NB4 (cell line): ENCODE measurements around the gene HIVEP2.

Experiments used
- DNase-seq: peaks from one replicate; pipeline ENCODE4 v3.0.0; 2010; ENCODE audit warnings: low read depth
- H3K4me3 ChIP-seq: one replicate; pipeline ENCODE4 v1.5.1; 2011; ENCODE audit warnings: mild to moderate bottlenecking, low read depth, low read length, moderate library complexity
- MYC ChIP-seq: IDR thresholded peaks from 2 replicates; pipeline ENCODE4 v1.6.1; 2011; ENCODE audit warnings: low read depth, low read length
- POLR2A ChIP-seq: IDR thresholded peaks from 2 replicates; pipeline ENCODE4 v1.6.1; 2011; ENCODE audit warnings: mild to moderate bottlenecking; ENCODE audit not compliant: insufficient read length; ENCODE audit errors: extremely low read depth
- TF ChIP-seq, protein P1 (sequence below): IDR thresholded peaks from one replicate; pipeline ENCODE4 v1.5.1; 2012; ENCODE audit warnings: low read depth, low read length
- TF ChIP-seq, protein P2 (sequence below): IDR thresholded peaks from 2 replicates; pipeline ENCODE4 v1.6.1; 2011; ENCODE audit warnings: low read depth, low read length

HIVEP2 gene

DNA sequence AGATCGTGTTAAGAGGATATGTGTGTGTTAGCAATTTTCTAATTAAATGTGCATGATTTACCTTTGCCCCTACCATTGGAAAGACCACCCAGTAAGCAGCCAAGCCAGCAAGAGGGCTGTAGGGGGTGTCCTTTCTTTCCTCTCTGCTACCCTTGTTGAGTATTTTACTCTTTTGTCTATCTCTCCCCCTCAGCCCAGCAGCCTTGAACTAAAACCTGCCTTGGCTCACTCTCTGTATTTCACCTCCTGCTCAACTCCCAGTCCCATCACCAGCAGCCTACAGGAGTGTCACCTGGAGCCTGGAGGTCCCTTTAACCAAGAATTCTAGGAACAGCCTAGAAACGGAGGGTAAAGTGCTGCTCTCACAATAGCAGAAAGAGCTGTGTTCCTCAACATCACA is 81.0 kb downstream of the HIVEP2 start:
- no peak overlapping the region for H3K4me3 ChIP-seq
- DNase-seq = no peak
- no peak for TF ChIP-seq POLR2A
- TF ChIP-seq, protein P1, sequence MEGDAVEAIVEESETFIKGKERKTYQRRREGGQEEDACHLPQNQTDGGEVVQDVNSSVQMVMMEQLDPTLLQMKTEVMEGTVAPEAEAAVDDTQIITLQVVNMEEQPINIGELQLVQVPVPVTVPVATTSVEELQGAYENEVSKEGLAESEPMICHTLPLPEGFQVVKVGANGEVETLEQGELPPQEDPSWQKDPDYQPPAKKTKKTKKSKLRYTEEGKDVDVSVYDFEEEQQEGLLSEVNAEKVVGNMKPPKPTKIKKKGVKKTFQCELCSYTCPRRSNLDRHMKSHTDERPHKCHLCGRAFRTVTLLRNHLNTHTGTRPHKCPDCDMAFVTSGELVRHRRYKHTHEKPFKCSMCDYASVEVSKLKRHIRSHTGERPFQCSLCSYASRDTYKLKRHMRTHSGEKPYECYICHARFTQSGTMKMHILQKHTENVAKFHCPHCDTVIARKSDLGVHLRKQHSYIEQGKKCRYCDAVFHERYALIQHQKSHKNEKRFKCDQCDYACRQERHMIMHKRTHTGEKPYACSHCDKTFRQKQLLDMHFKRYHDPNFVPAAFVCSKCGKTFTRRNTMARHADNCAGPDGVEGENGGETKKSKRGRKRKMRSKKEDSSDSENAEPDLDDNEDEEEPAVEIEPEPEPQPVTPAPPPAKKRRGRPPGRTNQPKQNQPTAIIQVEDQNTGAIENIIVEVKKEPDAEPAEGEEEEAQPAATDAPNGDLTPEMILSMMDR = no peak
- no peak for TF ChIP-seq MYC
- TF ChIP-seq, protein P2, sequence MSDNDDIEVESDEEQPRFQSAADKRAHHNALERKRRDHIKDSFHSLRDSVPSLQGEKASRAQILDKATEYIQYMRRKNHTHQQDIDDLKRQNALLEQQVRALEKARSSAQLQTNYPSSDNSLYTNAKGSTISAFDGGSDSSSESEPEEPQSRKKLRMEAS = no peak

DNA sequence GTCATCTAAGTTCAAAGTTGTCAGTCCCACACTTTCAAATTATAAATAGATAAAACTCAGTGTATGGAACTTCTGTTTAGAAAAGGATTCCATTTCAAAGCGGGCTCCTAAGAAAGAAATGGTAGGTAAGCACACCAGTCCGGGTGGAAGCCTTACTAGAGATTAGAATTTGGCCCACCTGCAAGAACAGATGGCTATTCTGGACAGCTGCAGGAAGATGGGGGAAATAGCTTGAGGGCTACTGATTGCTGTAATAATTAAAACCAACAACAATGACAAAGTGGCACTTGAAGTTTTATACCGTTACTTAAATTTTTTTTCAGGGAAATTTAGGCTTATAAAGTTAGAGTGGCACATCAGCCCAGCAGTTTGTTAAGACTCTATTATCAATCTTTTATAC is 83.3 kb downstream of the HIVEP2 start:
- TF ChIP-seq, protein P2 = no peak
- TF ChIP-seq MYC (no peak), POLR2A (no peak)
- TF ChIP-seq, protein P1 = no peak
- DNase-seq = no peak
- H3K4me3 ChIP-seq = no peak overlapping the region

DNA sequence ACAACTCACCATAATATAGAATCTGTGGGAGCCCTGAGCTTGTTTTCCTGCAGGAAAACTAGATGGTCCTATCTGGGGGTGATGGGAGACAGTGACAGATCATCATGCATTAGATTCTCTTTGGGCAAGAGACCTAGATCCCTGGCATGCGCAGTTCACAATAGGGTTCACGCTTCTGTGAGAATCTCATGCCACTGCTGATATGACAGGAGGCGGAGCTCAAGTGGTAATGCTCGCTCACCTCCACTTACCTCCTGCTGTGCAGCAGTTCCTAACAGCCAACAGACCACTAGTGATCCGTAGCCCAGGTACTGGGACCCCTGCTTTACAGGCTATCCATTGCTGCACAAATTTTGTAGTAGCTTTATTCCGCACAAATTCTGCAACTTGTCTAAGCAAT is 84.5 kb downstream of the HIVEP2 start:
- DNase-seq = no peak
- TF ChIP-seq POLR2A (no peak), MYC (no peak)
- TF ChIP-seq, protein P1 = no peak
- TF ChIP-seq, protein P2 = no peak
- H3K4me3 ChIP-seq = no peak overlapping the region

DNA sequence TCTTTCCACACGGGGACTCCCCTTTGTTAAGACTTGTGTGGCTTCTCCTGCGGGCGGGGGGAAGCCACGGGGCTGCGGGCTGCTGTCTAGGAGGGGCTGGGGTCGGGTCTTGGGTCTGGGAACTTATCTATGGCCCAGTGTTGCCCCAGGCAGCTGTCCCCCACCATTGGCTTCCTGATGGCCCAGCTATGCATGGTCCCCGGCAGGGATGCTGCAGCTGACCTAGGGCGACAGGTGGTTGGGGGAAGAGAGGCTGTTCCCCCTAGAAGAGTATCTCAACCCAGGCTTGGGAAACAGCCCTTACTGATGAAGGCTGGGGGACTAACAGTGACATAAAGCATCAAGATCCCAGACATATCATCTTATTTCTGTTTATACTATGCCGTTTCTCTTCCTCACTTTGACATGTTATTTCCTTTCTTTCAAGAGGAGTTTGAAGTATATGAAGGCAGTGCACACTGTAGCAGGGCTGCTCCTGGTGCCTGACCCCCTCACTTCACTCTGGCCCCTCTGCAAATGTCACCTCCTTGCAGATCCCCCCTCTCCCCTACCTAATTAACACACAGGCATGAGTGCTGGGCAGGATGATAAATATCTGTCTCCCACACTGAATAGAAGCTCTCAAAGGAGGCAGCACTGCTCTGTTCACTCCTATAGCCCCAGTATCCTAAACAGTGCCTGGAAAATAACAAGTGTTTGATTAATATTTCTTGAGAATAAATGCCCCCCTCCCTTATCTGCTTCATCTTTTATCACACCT is 87.0 kb downstream of the HIVEP2 start:
- TF ChIP-seq MYC = no peak

DNA sequence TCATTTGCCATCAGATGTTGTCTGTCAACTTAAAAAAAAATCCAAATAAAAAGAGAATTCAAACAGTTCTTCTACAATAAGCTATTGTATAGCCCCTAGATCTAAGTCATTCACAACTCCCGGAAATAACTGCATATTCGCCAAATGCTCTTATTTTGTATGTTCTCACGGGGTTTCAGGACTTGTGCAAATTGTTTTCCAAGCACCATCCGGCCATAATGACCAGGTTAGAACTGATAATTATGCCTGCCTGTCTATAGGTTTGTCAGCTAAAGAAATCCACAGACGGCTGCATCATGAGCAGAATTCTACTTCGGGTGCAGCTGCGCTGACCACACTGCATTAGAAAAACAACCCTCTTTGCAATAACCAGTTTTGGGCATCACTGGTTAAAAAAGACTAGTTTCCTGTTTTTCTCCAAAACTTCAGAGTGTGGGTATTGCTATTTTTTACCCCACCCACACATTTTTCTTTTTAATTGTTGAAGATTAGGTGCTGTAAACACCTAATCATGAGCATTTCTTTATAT is 87.7 kb downstream of the HIVEP2 start:
- TF ChIP-seq POLR2A (no peak), MYC (no peak)
- TF ChIP-seq, protein P1 = no peak
- TF ChIP-seq, protein P2 = no peak
- DNase-seq = no peak
- H3K4me3 ChIP-seq = no peak overlapping the region

More for the DNA sequence above, 87.0 kb downstream of the HIVEP2 start:
- no peak overlapping the region for H3K4me3 ChIP-seq
- no peak for DNase-seq

DNA sequence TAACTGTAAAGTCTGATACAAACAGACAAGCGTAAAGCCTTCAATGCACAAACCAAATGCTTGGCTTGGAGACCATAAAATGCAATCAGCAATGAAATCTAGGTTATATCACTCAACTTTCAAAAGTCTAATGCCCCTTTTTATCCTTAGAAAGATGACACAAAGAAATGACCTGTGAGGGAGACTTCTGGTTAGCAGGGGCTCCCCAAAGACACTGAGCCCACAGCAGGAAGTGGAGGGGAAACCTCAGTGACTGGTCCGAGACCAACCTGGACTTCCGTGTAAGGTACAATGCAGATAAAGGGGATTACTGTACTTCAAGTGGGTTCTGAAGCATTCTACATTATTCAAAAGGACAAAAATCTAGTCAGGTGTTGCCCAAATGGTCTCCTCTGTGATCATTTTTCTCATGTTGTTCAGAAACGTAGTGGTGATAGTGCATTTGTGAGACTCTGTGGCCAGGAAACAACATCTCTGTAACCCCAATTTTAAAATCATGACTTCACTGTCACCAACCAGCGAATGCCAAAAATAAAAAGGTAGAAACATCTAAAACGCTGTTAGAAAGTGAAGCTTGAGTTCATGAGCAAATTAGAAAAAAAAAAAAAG is 88.2 kb downstream of the HIVEP2 start:
- no peak for DNase-seq
- TF ChIP-seq MYC (no peak), POLR2A (no peak)
- TF ChIP-seq, protein P1 = no peak
- TF ChIP-seq, protein P2 = no peak
- H3K4me3 ChIP-seq = no peak overlapping the region
